ENCODE measurements around the gene CRISPLD2.

- TF ChIP-seq POLR2A (IDR thresholded peaks at IDR 0.05) (no peak), CTCF (IDR thresholded peaks at IDR 0.05) (no peak)
Observed at GRCh38 chr16:84919269-84919668, 99.5 kb downstream of the CRISPLD2 start.

Measured in Peyer's patch (tissue), 4 donors.